ENCODE measurements around the gene SLTM.
"Not testable (repeated sequence)": the region's sequence is repeated elsewhere in the genome, so short reads cannot be mapped to it uniquely, and the experiment has no call there.

The SLTM gene

DNA sequence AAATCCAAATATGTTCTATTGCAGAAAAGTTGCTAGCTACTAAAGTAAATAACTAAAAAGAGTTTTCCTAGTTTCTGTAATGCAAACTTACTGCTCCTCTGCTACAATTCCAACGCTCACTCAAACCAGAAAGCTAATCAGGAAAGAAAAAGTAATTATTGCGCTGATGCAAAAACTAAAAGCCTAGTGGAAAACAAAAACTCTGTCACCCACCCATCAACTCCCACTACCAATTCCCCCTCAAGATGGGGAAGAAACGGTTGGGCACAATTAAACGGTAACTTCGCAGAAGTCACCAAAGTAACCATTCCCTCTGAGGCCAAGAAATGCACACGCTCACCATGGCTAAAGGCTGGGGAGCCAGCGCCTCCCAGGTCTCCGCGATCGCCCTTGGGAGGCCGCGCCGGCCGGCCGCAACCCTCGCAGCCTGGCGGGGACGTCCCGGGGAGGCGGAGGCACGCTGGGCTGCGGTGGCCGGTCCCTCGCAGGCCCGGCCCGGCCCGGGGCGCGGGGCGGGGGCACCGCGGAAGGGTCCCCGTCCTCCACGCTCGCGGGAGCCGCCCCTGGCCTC is 684 bp downstream of the SLTM start:
- DNase-seq (ENCODE audit: insufficient read length, low spot score) (no peak), FAIRE-seq (no peak)
- TF ChIP-seq TAF1 (IDR thresholded peaks at IDR 0.05; ENCODE audit: low read depth, low read length) (no peak), PAX5 (IDR thresholded peaks at IDR 0.05; ENCODE audit: insufficient read depth, low read length, severe bottlenecking) (no peak), POU2F2 (IDR thresholded peaks at IDR 0.05; ENCODE audit: low read depth, low read length) (no peak), POLR2A (IDR thresholded peaks at IDR 0.05; ENCODE audit: low read depth, low read length) (no peak), POLR2AphosphoS5 (IDR thresholded peaks at IDR 0.05; ENCODE audit: low read depth, low read length) (no peak), SPI1 (IDR thresholded peaks at IDR 0.05; ENCODE audit: low read depth, low read length) (no peak)

DNA sequence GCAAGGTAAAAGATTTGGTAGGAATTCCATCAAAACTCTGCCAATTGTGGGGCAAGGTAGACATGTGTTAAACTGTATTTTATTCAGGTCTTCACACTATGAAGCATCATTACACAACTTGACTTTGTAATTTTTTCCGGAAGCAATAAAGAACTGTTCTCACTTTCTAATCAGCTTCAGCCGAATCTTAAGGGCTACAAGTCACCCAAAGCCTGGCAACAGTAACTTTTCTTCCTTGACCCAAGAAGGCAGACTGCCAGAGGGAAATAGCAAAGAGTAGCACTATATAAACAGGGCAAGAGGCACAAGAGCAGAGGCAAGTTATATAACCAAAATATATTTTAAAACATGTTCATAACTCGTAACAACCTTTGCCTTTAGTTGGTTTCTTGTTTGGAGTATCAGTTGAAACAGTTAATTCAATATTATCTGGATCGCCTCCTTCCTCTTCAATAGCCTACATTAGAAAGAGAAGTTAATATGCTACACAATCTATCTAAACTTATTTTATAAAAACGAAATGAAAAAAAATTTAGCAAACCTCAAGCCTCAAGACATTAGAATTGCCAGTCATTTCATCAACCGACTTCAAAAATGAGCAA is 1.4 kb downstream of the SLTM start:
- DNase-seq (ENCODE audit: insufficient read length, low spot score) (peak; percentile 21), FAIRE-seq (peak; percentile 66)
- no peak for TF ChIP-seq PAX5 (IDR thresholded peaks at IDR 0.05; ENCODE audit: insufficient read depth, low read length, severe bottlenecking)
- TF ChIP-seq POU2F2 (IDR thresholded peaks at IDR 0.05; ENCODE audit: low read depth, low read length) = no peak
- no peak for TF ChIP-seq TAF1 (IDR thresholded peaks at IDR 0.05; ENCODE audit: low read depth, low read length)
- TF ChIP-seq POLR2AphosphoS5 (IDR thresholded peaks at IDR 0.05; ENCODE audit: low read depth, low read length) = no peak
- no peak for TF ChIP-seq SPI1 (IDR thresholded peaks at IDR 0.05; ENCODE audit: low read depth, low read length)
- no peak for TF ChIP-seq POLR2A (IDR thresholded peaks at IDR 0.05; ENCODE audit: low read depth, low read length)

DNA sequence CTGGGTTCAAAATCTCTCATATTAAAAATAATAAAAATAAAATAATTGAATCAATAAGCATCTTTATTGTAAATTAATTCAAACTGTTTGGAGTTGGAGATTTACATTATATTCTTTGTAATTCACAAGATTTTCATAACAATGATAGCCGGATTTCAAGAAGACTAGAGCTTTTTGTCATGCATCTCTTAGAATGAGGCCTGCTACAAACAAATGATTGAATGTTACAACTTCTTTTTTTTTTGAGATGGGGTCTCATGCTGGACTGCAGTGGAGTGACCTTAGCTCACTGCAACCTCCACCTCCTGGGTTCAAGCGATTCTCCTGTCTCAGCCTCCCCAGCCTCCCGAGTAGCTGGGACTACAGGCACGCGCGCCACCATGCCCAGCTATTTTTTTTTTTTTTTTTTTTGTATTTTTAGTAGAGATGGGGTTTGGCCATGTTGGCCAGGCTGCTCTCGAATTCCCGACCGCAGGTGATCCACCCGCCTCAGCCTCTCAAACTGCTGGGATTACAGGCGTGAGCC is 3.5 kb downstream of the SLTM start:
- no peak for TF ChIP-seq SPI1 (IDR thresholded peaks at IDR 0.05; ENCODE audit: low read depth, low read length)
- FAIRE-seq = no peak
- DNase-seq (ENCODE audit: insufficient read length, low spot score) = no peak

- no peak for DNase-seq (ENCODE audit: insufficient read length, low spot score)
Observed at GRCh38 chr15:58926823-58927222, 6.7 kb downstream of the SLTM start.

GRCh38 chr15:58924327-58924726 is 9.2 kb downstream of the SLTM start:
- FAIRE-seq (no peak), DNase-seq (ENCODE audit: insufficient read length, low spot score) (no peak)
- TF ChIP-seq PAX5 (IDR thresholded peaks at IDR 0.05; ENCODE audit: insufficient read depth, low read length, severe bottlenecking) = no peak
- TF ChIP-seq POU2F2 (IDR thresholded peaks at IDR 0.05; ENCODE audit: low read depth, low read length) = no peak
- no peak for TF ChIP-seq POLR2A (IDR thresholded peaks at IDR 0.05; ENCODE audit: low read depth, low read length)
- no peak for TF ChIP-seq TAF1 (IDR thresholded peaks at IDR 0.05; ENCODE audit: low read depth, low read length)
- no peak for TF ChIP-seq POLR2AphosphoS5 (IDR thresholded peaks at IDR 0.05; ENCODE audit: low read depth, low read length)
- TF ChIP-seq SPI1 (IDR thresholded peaks at IDR 0.05; ENCODE audit: low read depth, low read length) = no peak

More at GRCh38 chr15:58926823-58927222, 6.7 kb downstream of the SLTM start:
- TF ChIP-seq POLR2A (IDR thresholded peaks at IDR 0.05; ENCODE audit: low read depth, low read length) (no peak), POU2F2 (IDR thresholded peaks at IDR 0.05; ENCODE audit: low read depth, low read length) (no peak), SPI1 (IDR thresholded peaks at IDR 0.05; ENCODE audit: low read depth, low read length) (no peak), PAX5 (IDR thresholded peaks at IDR 0.05; ENCODE audit: insufficient read depth, low read length, severe bottlenecking) (no peak), TAF1 (IDR thresholded peaks at IDR 0.05; ENCODE audit: low read depth, low read length) (no peak), POLR2AphosphoS5 (IDR thresholded peaks at IDR 0.05; ENCODE audit: low read depth, low read length) (no peak)
- no peak for FAIRE-seq

- FAIRE-seq = no peak
- no peak for DNase-seq (ENCODE audit: insufficient read length, low spot score)
Observed at GRCh38 chr15:58923696-58924300, 9.7 kb downstream of the SLTM start.

GRCh38 chr15:58923284-58923683 is 10.2 kb downstream of the SLTM start:
- FAIRE-seq (no peak), DNase-seq (ENCODE audit: insufficient read length, low spot score) (no peak)
- no peak for TF ChIP-seq POLR2A (IDR thresholded peaks at IDR 0.05; ENCODE audit: low read depth, low read length)
- no peak for TF ChIP-seq POU2F2 (IDR thresholded peaks at IDR 0.05; ENCODE audit: low read depth, low read length)
- TF ChIP-seq SPI1 (IDR thresholded peaks at IDR 0.05; ENCODE audit: low read depth, low read length) = no peak
- no peak for TF ChIP-seq TAF1 (IDR thresholded peaks at IDR 0.05; ENCODE audit: low read depth, low read length)
- TF ChIP-seq PAX5 (IDR thresholded peaks at IDR 0.05; ENCODE audit: insufficient read depth, low read length, severe bottlenecking) = no peak

More at GRCh38 chr15:58923696-58924300, 9.7 kb downstream of the SLTM start:
- TF ChIP-seq POLR2A (IDR thresholded peaks at IDR 0.05; ENCODE audit: low read depth, low read length) (no peak), POLR2AphosphoS5 (IDR thresholded peaks at IDR 0.05; ENCODE audit: low read depth, low read length) (no peak), POU2F2 (IDR thresholded peaks at IDR 0.05; ENCODE audit: low read depth, low read length) (no peak), TAF1 (IDR thresholded peaks at IDR 0.05; ENCODE audit: low read depth, low read length) (no peak), SPI1 (IDR thresholded peaks at IDR 0.05; ENCODE audit: low read depth, low read length) (no peak), PAX5 (IDR thresholded peaks at IDR 0.05; ENCODE audit: insufficient read depth, low read length, severe bottlenecking) (no peak)

DNA sequence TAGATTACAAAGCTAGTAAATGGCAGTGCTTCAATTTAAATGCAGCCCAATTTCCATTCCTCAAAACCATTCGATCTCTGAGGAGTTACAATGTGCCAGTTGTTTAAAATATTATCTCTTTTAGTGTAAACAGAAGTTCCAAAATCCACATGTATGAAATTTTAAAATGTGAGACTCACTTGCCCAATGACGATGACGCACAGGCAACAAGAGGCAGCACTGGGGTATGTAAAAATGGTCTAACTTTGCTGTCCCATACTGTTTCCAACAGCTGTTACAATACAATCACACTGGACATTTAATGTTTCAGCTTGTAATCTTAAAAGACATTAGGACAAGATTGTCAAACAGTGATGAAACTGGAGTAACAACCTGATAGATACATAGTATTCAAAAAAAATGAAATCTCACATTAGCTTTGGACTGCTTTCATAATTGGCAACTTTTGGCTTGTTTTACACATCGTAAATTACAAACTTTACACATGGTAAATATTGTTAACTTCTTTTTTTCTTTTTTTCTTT is 12.2 kb downstream of the SLTM start:
- DNase-seq (ENCODE audit: insufficient read length, low spot score) = no peak
- no peak for FAIRE-seq
- TF ChIP-seq TAF1 (IDR thresholded peaks at IDR 0.05; ENCODE audit: low read depth, low read length) = no peak
- no peak for TF ChIP-seq SPI1 (IDR thresholded peaks at IDR 0.05; ENCODE audit: low read depth, low read length)
- TF ChIP-seq POLR2AphosphoS5 (IDR thresholded peaks at IDR 0.05; ENCODE audit: low read depth, low read length) = no peak
- no peak for TF ChIP-seq PAX5 (IDR thresholded peaks at IDR 0.05; ENCODE audit: insufficient read depth, low read length, severe bottlenecking)
- TF ChIP-seq POU2F2 (IDR thresholded peaks at IDR 0.05; ENCODE audit: low read depth, low read length) = no peak
- no peak for TF ChIP-seq POLR2A (IDR thresholded peaks at IDR 0.05; ENCODE audit: low read depth, low read length)

DNA sequence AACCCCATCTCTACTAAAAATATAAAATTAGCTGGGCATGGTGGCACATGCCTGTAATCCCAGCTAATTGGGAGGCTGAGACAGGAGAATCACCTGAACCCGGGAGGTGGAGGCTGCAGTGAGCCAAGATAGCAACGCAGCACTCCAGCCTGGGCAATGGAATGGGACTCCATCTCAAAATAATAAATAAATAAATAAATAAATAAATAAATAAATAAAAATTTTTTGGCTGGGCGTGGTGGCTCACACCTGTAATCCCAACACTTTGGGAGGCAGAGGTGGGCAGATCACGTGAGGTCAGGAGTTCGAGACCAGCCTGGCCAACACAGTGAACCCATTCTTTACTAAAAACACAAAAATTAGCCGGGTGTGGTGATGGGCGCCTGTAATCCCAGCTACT is 13.0 kb downstream of the SLTM start:
- not testable (repeated sequence) for DNase-seq (ENCODE audit: insufficient read length, low spot score); FAIRE-seq

DNA sequence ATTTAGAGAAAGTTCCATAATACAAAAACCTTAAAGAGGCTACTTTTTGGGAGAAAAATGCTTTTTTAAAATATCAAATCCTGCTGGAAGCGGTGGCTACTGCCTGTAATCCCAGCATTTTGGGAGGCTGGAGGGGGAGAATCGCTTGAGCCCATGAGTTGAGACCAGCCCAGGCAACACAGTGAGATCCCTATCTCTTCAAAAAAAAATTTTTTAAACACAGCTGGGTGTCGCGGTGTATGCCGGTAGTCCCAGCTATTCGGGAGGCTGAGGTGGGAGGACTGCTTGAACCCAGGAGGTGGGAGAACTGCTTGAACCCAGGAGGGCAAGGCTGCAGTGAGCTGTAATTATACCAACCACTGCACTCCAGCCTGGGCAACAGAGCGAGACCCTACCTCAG is 14.2 kb downstream of the SLTM start:
- no peak for DNase-seq (ENCODE audit: insufficient read length, low spot score)
- no peak for FAIRE-seq

More for the DNA sequence above, 14.2 kb downstream of the SLTM start:
- no peak for TF ChIP-seq POLR2A (IDR thresholded peaks at IDR 0.05; ENCODE audit: low read depth, low read length)

Measured in GM12891 (cell line).